Measurements from ENCODE around the gene CADPS.

Gene CADPS

DNA sequence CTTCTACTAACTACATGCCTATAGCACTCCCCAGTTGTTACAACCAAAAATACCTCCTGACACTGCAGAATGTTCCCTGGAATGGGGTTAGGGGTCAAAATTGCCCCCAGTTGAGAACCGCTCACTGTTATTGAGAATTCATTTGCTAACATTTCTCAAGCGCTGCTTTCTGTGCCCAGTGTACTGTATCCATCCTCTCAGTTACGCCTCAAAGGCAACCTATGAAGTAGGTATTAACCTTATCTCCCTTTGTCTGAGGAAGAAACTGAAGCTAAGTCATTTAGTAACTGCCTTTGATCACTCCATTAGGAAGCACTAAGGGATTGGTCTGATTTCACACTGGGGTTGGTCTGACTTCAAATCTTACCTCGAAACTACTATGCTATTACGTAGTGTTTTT is 70.1 kb downstream of the CADPS start:
- no peak for DNase-seq

GRCh38 chr3:62803276-62803675 is 71.9 kb downstream of the CADPS start:
- no peak for DNase-seq

- no peak for DNase-seq
Observed at GRCh38 chr3:62798000-62798399, 77.2 kb downstream of the CADPS start.

DNA sequence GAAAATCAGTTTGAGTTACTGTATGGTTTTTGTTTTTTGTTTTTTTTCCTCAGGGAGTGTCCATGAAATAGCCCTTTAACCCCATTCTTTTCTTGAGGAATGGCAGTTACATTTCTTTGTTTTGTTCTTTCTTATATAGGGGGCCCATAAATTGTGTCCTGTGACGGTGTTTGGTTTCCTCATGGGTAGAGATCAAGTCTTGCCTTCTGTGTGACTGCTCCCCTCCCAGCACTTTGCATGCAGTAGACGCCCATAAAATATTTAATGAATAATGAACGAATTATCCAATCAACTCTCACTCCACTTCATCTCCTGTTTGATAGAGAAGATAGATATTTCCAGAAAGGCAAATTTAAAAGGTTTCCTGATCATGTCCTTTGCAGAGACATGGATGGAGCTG is 78.1 kb downstream of the CADPS start:
- DNase-seq = no peak

DNA sequence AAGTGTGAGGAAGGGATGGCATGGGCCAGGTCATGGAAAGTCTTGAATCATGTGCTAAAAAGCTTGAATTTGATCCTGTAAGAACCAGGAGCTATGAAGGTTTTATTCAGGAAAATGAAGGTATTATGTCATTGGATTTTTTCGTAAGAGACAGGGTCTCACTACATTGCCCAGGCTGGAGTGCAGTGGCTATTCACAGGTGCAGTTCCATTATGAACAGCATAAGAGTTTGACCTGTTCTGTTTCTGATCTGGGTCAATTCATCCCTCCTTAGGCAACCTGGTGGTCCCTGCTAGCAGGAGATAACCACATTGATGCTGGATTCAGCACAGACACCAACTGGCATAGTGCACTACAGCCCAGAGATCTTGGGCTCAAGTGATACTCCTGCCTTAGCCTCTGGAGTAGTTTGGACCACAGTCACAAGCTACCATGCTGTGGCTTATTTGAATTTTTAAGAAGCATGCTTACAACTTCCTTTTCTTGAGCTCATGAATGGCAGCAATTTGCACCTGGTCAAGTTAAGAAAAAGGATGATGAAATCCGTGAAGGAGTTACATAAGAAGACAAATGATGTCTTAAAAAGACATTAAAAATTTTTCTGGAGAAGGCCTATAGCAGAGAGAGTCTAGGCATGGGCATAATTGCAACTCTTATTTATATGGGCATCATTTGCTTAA is 79.1 kb downstream of the CADPS start:
- no peak for DNase-seq

DNA sequence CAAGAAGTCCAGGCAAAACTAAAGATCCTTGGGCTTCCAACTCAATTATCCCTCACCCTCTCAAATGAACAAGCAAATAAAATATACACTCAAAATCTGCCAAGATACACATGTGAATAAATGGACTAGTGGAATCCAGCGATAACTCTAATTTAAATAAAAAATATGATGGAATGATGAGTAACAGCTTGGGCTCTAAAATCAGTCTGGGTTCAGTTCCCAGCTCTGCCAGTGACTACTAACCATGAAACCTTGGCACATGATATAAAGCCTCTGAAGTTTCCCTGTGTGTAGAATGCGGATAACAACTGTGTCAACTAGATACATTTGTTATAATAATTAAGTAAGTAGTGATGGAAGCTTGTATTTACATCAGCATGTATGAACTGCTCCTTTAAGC is 81.3 kb downstream of the CADPS start:
- DNase-seq = no peak

DNA sequence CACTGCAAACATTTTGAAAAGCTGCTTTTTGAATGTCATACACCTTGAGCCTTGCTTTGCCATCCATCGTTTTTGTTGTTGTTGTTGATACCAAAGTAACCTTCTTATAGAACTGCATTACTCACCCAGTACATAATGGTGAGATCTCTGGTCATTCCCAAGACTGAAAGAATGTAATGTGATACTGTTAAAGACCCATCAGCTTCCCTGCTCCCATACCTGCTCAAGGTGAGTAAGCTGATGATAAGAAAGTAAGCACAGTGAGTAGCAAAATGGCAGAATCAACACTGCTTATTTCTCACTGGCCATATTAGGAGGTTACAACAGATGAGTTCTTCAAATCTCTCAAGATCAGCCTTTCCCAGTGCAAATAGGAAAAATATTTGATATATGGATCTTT is 89.8 kb downstream of the CADPS start:
- DNase-seq = no peak

- no peak for DNase-seq
Observed at GRCh38 chr3:62781121-62781520, 94.1 kb downstream of the CADPS start.

DNA sequence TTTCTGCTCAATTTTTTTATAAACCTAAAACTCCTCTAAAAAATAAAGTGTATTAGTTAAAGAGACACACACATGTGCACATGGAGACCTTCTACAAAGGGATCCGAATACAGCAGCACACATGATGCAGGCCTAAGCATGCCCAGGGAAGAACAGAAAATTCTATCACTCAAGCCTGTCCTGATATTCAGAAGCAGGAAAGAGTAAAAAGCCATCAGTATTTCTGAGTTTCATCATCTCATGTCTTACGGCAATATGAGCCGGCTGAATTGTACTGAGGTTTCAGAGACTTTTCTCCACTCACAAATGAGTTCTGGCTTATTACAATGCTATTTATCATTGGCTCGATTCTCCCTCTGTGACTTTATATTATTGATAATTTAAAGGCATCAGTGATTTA is 97.5 kb downstream of the CADPS start:
- no peak for DNase-seq

DNA sequence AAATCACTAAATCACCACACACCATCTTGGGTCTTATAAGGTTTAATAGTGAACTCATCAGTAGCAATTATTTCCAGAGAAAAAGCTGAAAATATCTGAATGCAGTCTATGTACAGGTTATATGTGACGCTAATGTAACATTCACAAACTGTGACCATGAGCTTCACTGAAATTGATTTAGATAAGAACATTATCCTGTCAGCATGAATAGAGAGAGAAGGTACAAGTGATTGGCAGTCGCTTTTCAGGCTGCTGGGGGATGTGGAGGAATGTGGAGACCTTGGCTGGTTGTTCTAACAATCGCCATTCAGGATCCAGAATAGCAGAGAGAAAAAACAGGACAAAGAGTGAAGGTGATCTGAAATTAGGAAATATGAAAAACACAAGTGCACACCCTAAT is 98.1 kb downstream of the CADPS start:
- no peak for DNase-seq

DNA sequence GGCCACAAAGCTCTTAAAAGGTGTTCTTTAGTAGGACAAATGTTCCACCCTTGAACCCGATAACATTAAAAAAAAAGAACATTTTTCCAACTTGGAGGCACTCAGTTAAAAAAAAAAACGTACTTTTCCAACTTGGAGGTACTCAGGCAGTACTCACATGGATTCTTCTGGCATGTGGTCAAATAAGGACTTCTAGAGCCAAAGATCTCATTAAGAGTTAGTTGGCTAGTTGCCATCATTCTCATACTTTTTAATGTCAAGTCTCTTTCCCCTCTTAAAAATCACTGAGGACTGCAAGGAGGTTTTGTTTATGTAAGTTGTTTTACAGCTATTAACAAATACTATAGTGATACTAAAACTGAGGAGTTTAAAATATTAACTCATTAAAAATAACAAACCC is 101.0 kb downstream of the CADPS start:
- DNase-seq = no peak

DNA sequence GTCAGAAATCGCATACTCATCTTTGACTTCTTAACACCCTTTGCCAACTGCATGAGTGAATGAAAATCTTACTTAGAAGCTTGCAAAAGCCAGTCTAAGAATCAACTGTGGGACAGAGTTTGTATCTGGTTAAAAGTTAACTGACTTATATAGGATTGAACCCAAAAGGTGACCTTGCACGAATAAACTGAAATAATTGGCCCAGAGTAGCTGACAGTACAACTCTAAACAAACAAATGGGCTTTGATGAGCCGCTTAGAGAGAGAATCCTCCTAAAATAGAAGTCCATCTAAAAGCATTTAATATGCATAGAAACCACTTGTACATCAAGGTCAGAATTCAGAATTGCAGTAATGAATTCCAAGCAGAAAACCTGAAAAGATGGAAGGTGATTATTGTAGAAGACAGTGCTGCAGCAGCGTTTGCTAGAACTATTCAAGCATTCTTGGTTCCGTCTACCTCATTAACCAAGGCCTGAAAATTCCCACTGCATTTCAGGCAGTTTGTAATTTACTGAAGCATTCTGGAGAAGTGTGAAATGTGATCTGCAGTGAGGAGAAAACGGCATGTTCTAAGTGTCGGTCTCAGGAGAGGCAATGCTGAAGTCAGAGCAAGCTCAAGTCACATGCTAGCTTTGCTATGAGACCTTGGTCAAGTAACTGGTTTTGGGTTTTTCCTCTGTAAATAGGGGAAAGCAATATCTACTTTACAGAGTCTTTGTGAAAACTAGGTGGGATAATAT is 103.7 kb downstream of the CADPS start:
- DNase-seq = no peak

DNA sequence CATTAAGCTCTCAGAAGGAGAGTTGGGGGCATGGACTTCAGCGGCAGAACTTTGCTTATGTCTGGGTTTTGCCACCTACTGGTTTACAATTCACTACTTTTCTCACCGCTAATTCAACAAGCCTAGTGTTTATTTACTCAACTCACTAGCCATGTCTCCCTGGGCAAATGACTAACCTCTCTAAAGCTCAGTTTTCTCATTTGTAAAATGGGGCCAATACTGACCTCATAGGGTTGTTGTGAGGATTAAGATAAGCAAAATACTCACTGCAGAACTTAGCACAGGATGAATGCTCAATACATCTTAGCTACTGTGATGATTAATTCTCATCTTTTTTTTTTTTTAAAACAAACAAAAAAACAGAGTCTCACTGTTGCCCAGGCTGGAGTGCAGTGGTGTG is 106.3 kb downstream of the CADPS start:
- DNase-seq = no peak

- DNase-seq = no peak
Observed at GRCh38 chr3:62761711-62762110, 113.5 kb downstream of the CADPS start.

DNA sequence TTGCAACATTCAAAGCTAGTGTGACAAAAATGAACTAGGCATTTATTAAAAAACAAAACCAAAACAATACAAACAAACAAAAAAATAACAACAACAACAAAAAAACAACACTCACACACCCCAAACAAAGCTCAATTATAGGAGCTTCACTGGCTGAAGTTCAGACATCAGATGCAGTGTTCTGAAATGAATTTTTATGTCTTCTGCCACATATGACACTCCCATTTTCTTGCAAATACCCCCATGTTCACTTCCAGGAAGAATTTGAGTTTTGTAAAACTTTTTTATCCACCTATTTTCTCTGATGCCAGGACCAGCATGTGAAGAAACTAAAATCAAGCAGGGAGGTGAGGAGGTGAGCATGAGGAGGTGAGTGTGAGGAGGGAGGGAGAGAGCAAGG is 113.9 kb downstream of the CADPS start:
- no peak for DNase-seq

GRCh38 chr3:62758296-62759066 is 116.7 kb downstream of the CADPS start:
- no peak for DNase-seq

DNA sequence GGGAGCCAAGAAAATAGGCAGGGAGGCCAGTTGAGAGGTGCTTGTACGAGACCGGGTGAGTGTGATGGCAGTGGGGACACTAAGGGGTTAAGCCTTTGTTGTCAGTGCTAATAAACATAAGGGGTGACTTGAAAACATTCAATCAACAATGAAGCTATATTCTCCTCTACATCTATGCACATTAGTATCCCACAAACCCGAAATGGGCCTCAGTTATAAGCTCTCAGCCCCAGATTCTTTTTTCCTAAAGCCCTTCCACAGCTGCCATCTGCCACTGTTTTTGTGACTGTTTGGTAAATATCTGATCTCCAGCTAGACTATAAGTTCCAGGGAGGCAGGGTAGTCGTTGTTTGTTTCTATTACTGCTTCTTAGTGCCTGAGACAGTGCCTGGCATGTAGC is 118.2 kb downstream of the CADPS start:
- DNase-seq = no peak

GRCh38 chr3:62755285-62755684 is 119.9 kb downstream of the CADPS start:
- DNase-seq = no peak

DNA sequence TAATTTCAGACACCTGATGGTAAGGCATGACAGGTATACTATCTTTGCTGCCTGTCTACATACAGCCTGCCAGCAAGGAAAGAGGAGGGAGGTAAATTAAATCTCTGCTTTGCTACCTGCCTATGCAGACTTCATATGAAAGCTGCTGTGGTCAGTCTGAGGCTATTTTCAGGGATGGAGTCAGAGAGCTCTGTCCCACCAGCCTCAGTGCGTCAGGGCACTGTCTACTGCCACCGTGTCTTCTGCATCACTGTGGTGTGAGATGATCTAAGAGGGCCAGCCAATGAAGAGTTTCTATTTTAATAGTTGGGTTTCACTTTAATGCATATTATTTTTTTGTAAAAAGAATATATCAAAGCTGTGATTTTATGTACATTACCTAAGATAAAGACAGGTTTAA is 125.6 kb downstream of the CADPS start:
- DNase-seq = no peak

GRCh38 chr3:62749130-62749529 is 126.1 kb downstream of the CADPS start:
- no peak for DNase-seq

DNA sequence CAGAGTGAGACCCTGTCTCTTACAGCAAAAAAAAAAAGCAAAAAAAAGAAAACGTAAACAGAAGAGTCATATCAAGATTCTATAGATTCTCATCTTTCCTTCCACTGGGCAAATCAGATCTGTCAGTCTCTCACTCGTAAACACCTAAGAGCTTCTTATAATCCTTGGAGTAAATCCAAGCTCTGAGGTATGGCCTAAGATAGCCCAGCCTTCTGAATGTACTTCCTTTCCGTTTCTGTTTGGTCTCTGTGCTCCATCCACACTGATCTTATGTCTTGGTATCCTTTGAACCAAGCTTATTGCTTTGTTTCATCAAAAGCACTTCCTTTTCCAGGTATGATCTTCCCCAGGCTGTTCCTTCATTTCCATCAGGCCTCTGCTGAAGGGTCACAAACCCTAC is 137.8 kb downstream of the CADPS start:
- DNase-seq = no peak

GRCh38 chr3:62735510-62735909 is 139.7 kb downstream of the CADPS start:
- no peak for DNase-seq

DNA sequence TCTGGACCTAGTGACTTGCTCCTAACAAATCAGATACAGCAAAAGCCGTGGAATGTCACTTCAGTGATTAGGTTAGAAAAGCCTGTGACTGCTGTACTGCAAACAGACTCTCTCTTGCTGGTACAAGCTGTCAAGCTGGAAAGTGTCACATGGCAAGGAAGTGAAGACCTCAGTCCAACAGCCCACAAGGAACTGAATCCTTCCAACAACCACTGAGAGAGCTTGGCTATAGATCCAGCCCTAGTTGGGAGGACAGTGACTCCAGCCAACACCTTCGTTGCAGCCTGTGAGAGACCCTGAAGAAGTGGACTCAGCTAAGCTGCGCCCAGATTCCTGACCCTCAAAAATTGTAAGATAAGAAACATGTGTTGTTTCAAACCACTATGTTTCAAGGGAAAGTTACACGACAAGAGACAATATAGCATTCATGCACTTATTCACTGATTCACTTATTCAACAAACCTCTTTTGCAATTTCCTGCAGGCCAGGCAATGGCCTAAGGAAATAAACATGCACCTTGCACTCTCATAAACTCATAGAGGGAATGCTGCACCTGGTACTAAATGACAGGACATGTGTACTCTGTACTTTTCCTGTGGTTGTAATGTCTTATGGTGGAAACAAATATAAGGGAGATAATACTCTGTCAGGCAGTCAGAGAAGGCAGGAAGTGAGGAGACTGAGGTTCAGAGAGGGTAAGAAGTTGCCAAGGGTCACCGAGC is 142.9 kb downstream of the CADPS start:
- DNase-seq = no peak

Measured in amniotic stem cell (primary cell).